ENCODE data around the gene TWIST1. TPM values are rescaled to one million over a fixed set of nuclear protein-coding genes. Genes with fewer than 3 reads are reported as not detected.

Gene TWIST1
- total RNA-seq, 4 donors from 2014 or later, result 5.6 to 35.9 (median 21.5) TPM

DNA sequence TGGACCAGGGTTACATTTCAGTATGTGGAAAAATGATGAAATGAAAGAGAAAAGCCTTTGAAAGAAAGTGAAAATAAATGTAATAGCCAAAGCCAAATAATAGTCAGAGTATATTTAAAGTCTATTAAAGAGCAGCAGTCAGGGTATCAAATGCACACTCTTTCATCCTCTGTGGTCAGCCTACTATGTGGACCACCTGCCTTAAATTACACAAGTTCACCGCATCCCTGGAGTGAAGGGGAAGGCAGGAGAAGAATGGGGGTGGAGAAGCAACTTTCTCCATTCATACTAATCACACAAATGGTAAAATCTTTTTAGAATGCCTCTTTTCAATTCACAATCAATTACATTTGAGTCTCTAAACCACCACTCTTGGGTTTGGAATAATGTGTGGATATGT, 16.0 kb downstream of the TWIST1 start:
- no peaks in the 10 kb centered on the region for H3K9me3 ChIP-seq
- peaks cover 0 to 7% (median 0%) of the 10 kb centered on the region in 3 donors for H3K4me1 ChIP-seq
- H3K4me3 ChIP-seq, result no peak overlapping the region
- H3K36me3 ChIP-seq, result no peaks in the 10 kb centered on the region
- WGBS, 2 donors (ENCODE audit: low coverage in 1 of 2), result 82 to 92% methylated on average over 1 of the region's 1 CpG
- TF ChIP-seq, protein P1, sequence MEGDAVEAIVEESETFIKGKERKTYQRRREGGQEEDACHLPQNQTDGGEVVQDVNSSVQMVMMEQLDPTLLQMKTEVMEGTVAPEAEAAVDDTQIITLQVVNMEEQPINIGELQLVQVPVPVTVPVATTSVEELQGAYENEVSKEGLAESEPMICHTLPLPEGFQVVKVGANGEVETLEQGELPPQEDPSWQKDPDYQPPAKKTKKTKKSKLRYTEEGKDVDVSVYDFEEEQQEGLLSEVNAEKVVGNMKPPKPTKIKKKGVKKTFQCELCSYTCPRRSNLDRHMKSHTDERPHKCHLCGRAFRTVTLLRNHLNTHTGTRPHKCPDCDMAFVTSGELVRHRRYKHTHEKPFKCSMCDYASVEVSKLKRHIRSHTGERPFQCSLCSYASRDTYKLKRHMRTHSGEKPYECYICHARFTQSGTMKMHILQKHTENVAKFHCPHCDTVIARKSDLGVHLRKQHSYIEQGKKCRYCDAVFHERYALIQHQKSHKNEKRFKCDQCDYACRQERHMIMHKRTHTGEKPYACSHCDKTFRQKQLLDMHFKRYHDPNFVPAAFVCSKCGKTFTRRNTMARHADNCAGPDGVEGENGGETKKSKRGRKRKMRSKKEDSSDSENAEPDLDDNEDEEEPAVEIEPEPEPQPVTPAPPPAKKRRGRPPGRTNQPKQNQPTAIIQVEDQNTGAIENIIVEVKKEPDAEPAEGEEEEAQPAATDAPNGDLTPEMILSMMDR (IDR thresholded peaks at IDR 0.05), result no peak
- no peak for TF ChIP-seq POLR2A (IDR thresholded peaks at IDR 0.05)
- TF ChIP-seq POLR2AphosphoS5 (IDR thresholded peaks at IDR 0.05), result no peak
- no peak for TF ChIP-seq EP300 (IDR thresholded peaks at IDR 0.05)
- peaks cover 48% of the 10 kb centered on the region for H3K27me3 ChIP-seq
- no peak for ATAC-seq
- no peak overlapping the region for H3K27ac ChIP-seq

DNA sequence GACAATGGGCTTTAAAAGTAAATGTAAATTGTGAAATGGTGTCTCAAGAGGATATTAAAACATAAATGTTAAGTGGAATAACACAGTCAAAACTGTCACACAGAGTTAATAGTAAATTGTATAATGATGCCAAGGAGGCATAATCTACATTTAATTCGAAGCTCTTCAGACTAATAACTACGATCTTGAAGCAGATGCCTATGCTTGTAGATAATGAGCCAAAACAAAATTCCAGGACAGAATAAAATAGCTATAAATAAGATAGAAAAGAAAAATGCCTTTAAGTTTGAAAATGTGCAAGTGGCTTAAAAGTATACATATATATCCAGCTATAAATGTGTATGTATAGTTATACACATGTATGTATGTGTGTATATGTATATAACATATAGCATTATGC, 17.5 kb downstream of the TWIST1 start:
- H3K4me1 ChIP-seq, result no peaks in the 10 kb centered on the region
- 27 to 53% methylated on average over 2 of the region's 2 CpGs for WGBS, 2 donors (ENCODE audit: low coverage in 1 of 2)
- no peak for ATAC-seq
- no peak overlapping the region for H3K27ac ChIP-seq
- H3K36me3 ChIP-seq, result no peaks in the 10 kb centered on the region
- peaks cover 33% of the 10 kb centered on the region for H3K27me3 ChIP-seq
- H3K4me3 ChIP-seq, result no peak overlapping the region
- no peak for TF ChIP-seq EP300 (IDR thresholded peaks at IDR 0.05)
- no peak for TF ChIP-seq POLR2A (IDR thresholded peaks at IDR 0.05)
- TF ChIP-seq POLR2AphosphoS5 (IDR thresholded peaks at IDR 0.05), result no peak
- TF ChIP-seq, protein P1 (IDR thresholded peaks at IDR 0.05), result no peak
- no peaks in the 10 kb centered on the region for H3K9me3 ChIP-seq

DNA sequence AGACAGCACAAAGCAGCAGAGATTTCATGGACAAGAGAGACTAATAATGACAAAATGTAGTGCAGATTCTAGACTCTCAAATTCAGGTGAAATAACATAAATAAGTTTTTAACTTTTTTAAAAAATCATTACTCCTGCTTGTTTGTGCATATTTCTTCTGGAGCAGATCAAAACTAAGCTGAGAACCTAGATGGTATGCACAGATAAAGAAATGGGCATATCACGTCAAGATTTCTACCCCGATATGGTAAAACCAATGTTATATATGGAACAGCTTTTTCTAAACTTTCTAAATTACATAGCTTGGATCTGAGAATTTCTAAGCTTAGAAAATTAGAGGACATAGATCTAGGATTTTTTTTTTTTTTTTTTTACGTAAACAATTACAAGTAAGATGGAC, 18.2 kb downstream of the TWIST1 start:
- TF ChIP-seq EP300 (IDR thresholded peaks at IDR 0.05) (no peak), POLR2AphosphoS5 (IDR thresholded peaks at IDR 0.05) (no peak), POLR2A (IDR thresholded peaks at IDR 0.05) (no peak)
- TF ChIP-seq, protein P1 (IDR thresholded peaks at IDR 0.05), result no peak
- Histone ChIP-seq H3K27me3 (peaks cover 26% of the 10 kb centered on the region), H3K4me3 (no peak overlapping the region), H3K27ac (no peak overlapping the region), H3K9me3 (no peaks in the 10 kb centered on the region), H3K36me3 (no peaks in the 10 kb centered on the region), H3K4me1 (no peaks in the 10 kb centered on the region)
- WGBS, 2 donors (ENCODE audit: low coverage in 1 of 2), result 88 to 91% methylated on average over 3 of the region's 3 CpGs
- ATAC-seq, result no peak

DNA sequence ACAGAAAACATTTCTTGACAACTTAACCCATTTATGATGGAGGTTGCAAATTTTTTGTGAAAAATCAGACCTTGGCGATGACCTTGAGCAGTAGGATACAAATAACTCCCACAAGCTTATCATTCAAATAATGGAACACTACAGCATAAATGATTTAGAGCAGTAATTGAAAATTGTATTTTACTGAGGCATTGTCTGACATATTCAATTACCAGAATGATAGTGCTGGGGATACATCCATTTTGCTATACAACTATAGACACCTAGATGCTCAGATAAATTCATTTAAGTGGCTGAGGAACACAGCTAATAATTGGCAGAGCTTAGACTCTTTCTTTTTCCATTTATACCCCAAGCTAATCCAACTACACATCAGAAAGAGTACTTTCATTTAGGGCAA, 18.9 kb downstream of the TWIST1 start:
- Histone ChIP-seq H3K4me1 (no peaks in the 10 kb centered on the region), H3K27ac (no peak overlapping the region)

More for the DNA sequence above, 18.9 kb downstream of the TWIST1 start:
- TF ChIP-seq POLR2AphosphoS5 (IDR thresholded peaks at IDR 0.05) (no peak), EP300 (IDR thresholded peaks at IDR 0.05) (no peak), POLR2A (IDR thresholded peaks at IDR 0.05) (no peak)
- TF ChIP-seq, protein P1 (IDR thresholded peaks at IDR 0.05), result no peak
- Histone ChIP-seq H3K27me3 (peaks cover 24% of the 10 kb centered on the region), H3K36me3 (no peaks in the 10 kb centered on the region), H3K9me3 (no peaks in the 10 kb centered on the region), H3K4me3 (no peak overlapping the region)
- no peak for ATAC-seq
- WGBS, 2 donors (ENCODE audit: low coverage in 1 of 2), result 92 to 100% methylated on average over 1 of the region's 1 CpG

All from gastroesophageal sphincter (tissue), 4 donors.